Putamen (tissue), 1 donor: Measurements from ENCODE around the gene ABCD4.

Experiments used
- DNase-seq: peaks from one replicate; pipeline ENCODE4 v3.0.0-alpha.2; 2016; ENCODE audit warnings: low spot score

The ABCD4 gene

DNA sequence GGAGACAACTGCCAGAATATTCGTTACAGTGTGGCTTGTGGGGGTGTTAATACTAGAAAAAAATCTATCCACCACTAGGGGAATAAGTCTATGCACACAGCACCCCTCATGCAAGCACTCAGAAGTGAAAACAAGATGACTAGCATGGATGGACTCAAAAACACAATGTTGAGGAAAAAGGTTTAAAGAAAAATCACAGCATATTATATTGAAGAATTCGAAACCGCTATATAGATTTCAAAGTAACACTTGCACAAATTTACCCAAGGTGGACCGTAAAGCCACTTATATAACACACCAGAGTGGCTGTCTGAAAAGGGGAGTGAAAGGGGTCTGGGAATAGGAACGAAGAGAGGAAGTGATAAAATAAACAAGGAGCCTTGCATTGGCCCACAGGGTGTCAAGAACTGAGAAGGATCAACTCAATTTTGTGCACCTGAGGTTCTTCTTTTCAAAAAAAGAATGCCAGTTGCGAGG is 544 bp downstream of the ABCD4 start:
- DNase-seq, result peak; percentile 42

DNA sequence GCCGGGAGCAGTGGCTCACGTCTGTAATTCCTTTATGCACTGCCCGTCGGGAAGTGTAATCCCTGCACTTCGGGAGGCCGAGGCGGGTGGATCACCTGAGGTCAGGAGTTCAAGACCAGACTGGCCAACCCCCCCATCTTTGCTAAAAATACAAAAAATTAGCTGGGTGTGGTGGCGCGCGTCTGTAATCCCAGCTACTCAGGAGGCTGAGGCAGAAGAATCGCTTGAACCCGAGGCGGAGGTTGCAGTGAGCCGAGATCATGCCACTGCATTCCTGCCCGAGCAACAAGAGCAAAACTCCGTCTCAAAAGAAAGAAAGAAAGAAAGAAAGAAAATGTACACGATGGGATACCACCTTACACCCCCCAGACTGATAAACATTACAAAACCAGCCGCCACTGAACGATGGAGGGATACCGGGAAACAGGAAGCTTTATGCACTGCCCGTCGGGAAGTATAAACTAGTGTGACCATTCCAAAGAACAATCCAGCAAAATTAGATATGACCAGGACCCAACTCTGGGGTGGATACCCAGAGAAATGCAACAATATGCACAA is 1.1 kb downstream of the ABCD4 start:
- DNase-seq, result no peak

DNA sequence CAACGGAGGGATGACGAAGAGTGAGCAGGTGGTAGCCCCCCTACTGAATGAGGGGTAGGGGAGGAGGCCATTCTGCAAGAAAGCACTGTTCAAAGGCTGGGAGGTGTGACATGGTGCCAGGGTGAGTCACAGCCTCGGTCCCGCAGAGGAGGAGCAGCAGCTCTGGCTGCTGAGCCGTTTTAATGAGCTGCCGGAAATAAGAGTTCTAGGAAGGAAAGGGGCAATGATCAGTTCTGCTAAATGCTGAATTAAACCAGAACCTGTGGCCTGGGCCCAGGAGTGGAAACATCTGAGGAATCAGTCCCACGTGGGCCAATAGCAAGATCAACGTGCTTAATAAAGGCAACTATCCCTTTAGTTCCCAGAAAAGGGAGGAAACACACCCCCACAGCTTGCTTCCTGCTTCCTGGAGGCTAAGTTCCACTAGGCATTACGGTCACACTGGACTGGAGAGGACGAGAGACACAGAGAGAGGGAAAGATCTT is 3.6 kb downstream of the ABCD4 start:
- peak; percentile 37 for DNase-seq

DNA sequence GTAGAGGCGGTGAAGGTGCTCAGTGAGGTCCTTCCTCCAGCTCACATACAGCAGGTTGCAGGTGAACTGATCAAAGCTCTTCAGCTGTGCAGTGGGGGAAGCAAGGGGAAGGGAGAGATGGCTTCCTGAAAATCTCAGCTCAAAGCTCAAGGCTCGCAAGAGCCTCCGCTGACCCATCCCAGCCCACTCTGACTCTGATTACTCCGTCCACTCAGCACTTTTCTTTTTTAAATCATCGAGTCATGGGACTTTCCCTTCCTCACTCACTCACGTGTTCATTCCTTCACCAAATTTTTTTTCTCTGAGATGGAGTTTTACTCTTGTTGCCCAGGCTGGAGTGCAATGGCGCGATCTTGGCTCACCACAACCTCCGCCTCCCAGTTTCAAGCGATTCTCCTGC is 4.7 kb downstream of the ABCD4 start:
- DNase-seq, result no peak

DNA sequence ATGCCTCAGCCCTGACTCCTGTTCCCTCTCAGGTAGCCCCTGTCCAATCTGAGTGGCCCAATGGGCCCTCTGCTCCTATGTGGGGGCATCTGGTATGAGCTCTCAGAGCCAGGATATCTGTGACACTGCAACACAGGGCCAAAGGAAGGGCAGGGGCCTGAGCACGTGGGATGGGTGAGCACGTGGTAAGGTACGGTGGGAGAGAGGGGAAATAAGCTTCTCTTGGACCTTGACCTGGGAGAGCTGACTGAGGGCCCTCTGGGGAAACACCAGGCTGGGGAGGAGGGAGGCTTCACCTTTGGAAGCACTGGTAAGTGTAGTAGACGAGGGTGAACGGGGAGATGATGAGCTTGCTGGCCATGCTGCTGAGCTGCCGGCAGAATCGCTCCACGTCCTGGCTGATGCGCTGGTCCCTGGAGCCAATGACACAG is 6.7 kb downstream of the ABCD4 start:
- DNase-seq, result no peak

DNA sequence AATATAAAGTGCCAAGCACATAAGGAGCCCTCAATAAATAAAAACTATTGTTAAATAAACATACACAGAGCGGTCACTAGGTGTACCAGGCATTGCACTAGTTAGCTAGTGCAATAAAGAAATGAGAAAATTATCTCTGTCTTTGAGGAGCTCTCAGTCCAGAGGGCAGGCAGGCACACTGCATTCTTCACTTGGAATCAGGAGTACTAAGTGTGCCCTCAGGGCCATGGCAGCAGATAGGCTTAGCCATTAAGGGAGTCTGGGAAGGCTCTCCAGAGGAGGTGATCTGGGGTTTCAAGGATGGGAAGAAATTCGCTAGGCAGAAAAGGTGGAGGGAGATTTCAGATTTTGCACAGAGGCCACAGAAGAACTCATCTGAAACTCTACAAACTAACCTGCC is 9.1 kb downstream of the ABCD4 start:
- no peak for DNase-seq

DNA sequence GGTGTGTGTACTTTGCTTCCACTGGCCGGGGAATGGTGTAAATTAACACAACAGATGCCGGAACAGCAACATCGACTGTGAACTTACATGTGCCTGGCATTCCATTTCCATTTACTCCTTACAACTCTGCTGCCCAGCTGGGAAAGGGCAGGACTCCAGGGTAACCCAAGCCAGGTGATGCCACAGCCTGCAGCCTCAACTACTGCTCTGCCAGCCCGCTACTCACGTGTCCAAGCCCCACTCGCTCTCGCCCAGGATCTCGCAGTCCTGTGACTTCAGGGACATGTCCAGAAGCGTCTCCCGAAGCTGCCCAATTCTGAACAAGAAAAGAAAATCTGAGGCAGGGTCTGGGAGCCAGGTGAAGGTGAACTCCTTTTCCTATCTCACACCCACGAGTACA is 10.7 kb downstream of the ABCD4 start:
- no peak for DNase-seq

DNA sequence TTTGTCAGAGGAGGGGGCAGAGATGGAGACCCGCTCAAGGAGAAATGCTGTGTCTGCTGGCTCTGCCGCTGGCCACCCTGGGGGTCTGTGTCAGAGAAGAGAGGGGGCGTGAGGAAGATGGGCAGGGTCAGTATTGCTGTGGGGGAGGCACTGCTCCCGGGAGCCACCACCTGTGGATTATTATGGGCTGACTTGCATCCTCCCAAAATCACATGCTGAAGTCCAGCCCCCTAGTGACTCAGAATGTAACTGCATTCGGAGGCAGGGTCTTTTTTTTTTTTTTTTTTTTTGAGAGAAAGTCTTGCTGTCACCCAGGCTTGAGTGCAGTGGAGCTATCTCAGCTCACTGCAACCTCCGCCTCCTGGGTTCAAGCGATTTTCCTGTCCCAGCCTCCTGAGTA is 12.3 kb downstream of the ABCD4 start:
- no peak for DNase-seq

DNA sequence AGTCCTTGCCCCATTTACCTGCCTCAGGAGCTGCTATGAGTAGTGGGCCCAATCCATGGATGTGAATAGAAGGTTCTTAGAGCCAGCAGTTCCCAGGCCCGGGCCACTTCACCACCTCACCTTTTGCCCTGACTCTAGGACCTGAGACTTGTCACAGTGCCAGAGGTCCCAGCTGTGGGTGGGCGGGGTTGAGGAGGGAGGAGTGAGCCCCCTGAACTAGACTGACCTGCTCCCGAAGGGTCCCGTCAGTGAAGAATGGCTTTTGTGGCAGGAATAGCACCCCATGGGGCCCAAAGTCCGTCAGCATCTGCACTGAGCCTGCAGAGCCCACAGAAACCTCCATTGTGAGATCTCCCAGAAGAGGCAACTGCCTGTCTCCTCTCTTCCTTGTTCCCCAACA is 12.9 kb downstream of the ABCD4 start:
- DNase-seq, result no peak

DNA sequence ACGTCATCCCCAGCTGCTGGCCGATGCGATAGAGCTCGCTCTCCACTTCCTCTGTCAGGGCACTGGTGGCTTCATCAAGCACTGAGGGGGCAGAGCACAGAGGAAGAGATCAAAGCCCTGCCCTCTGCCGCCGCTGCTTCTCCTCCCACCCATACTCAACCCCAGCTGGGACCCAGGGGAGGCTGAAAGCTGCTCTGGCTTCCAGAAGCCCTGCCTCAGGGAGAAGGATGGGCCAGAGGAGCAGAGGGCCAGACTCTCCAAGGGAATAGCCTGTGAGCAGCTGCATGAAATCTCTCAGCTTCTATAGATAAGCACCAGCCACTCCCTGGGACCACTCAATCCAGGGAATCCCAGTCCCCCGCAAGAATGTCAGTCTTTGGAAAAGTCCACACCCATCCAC is 16.0 kb downstream of the ABCD4 start:
- DNase-seq, result no peak

DNA sequence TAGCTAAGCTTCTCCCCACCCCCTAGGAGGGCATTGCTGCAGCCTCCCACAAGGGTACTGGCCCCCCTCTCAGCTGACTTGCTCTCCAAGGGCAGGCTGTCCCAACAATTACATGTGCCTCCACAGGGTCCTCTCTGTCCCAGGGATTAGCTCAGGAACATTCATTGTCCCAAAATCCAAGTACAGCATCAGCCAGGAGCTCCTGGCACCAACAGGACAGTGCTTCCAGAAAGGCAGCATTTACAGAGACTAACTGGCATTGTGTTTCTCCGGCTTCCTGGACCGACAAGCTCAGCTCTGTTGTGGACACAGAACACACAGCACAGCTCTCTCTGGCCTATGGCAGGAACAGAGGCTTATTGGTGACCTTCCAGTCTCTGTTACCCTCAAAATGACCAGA is 21.7 kb downstream of the ABCD4 start:
- DNase-seq, result no peak

DNA sequence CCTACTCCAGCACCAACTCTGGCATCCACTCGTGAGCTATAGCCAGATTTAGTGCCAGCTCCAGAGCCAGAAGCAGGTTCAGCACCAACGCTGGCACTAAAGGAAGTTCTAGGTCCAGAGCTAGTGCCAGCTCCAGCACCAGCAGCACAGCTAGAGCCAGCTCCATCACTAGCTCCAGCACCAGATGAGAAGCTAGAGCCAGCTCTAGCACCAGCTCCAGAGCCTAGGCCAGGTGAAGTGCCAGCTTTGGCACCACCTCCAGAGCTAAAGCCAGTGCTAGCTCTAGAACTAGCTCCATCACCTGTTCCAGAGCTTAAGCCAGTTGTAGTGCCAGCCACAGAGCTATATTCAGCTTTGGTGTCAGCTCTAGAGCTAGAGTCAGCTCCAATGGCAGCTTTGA is 24.7 kb downstream of the ABCD4 start:
- DNase-seq, result no peak

DNA sequence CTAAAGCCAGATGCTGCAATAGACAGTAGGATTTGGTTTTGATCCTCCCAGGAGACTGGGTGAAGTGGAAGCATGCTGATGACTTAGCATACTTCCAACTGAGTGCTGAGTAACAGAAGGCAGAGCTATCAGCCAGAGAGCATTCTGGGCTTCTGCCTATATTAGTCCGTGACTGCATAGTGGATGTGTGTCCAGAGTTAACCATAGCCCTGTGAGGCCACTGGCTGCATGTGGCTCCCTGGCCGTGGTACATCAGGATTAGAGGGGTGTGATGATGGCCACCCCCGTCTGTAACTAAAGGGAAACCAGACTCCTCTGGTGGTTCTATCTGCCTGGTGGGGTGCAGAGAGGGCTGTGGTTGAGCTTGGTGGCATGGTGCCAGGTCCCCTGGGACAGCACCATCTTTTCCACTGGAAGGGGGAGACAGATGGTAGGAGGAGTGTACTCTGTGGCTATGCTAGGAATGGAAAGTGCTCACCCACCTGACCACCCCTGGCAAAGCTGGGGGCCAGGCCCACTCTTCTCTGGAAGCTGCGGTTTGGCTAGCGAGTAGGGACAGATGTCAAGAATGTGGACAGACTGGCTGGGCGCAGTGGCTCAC is 27.4 kb downstream of the ABCD4 start:
- no peak for DNase-seq

DNA sequence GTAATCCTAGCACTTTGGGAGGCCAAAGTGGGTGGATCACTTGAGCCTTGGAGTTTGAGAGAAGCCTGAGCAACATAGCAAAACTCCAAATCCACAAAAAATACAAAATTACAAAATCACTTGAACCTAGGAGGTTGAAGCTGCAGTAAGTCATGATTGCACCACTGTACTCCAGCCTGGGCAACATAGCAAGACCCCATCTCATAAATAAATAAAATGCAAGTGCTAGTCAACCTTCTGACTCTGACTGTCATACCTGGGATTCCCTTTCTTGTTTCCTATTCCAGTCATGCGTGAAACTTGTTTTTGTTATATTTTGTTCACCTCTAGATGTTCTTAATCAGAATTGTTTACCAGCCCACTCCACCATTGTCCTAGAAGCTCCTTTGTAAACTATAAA is 31.4 kb downstream of the ABCD4 start:
- no peak for DNase-seq

DNA sequence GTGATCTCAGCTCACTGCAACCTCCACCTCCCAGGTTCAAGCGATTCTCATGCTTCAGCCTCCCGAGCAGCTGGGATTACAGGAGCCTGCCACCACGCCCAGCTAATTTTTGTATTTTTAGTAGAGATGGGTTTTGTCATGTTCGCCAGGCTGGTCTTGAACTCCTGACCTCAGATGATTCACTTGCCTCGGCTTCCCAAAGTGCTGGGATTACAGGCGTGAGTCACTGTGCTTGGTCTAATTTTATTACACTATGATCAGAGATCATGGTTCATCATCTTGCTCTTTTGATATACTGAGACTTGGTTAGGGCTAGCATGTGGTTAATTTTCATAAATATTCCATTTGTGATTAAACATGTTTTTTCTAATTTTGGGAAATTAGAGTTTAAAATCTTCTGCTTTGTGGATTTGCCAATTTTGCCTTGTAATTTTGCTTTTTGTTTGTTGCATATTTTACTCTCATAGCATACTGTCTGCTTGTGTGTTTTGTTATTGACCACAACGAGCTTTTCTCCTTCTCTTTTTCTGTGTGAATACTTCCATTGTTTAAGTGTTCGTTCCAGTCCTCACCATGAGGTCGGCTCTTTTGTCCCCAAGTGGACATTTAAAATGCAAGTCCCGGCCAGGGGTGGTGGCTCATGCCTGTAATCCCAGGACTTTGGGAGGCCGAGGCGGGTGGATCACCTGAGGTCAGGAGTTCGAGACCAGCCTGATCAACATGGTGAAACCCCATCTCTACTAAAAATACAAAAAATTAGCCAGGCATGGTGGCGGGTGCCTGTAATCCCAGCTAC is 32.2 kb downstream of the ABCD4 start:
- DNase-seq, result peak; percentile 78

DNA sequence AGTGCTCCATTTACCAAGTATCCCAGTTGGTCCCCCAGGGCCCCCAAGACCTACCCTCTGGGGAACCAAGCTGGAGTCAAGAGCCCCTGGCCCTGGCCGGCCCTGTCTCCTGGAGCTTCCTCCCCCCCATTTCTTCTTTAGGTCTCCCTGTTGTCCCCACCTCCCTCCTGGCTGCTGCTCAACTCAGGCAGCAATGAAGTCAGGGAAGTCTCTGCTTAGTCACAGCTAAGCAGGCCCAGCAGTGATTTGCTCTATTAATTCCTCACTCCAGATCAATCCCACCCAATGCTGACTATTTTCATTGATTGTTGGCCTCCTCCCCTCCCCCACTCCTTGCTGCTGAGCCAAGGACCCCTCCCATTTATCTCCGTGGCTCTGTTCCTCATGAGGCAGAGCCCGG is 35.1 kb downstream of the ABCD4 start:
- no peak for DNase-seq

DNA sequence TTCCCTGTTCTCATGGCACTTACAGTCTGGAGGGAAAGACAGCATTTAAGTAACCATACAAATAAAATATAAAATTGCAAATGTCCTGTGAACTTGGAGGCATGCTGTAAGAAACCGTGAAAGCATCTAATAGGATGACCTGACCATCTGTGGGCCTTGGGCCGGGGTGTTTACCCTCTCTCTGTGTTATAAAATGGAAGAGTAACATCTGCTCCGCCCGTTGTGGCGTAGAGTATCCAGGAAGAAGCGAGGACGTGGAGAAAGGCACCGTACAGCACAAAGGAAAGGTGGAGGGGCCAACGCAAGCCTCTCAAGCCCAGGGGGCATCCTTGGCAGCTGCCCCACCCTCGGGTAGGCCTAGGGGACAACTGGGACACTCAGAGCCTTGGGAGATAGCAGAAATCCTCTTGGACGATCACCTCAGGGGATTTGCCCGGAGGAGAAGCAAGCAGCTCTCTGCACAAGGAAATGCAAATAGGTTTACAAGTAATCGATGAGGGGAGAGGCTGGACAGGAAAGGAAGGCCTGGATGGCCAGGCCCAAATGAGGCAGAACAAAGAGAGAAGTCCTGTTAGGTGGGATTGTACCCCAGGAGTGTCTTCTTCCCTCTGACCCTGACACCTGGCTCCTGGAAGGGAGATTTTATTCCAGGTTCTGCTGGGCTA is 37.3 kb downstream of the ABCD4 start:
- DNase-seq, result no peak

DNA sequence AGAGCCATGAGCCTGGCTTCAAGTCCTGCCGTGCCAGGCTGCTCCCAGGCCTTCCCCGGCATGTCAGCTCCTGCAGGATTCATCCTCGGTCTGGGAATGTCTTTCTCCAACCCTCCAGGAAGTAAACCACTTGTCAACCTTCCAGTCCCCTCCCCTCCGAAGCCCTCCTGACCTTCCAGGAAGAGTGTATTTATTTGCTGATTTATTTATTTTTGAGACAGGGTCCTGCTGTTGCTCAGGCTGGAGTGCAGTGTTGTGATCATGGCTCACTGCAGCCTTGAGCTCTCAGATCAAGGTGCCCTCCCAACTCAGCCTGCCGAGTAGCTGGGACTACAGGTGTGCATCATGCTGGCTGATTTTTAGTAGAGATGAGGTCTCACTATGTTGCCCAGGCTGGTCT is 38.8 kb downstream of the ABCD4 start:
- DNase-seq, result no peak

DNA sequence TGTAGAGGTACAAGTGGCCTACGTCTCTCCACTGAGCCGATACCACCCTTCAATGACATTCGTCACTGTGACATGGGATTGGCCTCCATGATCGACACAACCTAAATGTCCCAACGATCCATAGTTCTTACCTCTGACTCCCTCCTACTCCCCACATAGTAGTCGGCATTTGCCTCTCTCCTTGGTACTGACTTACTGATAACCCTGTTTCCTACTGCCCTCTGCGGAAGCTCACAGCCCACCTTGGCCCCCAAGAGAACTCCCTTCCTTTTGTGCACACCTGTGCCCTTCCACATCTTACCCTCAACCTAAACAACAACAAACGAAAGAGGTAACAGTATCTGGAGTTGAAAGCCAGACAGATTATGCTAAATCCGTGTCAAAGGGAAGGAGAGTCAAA is 39.6 kb downstream of the ABCD4 start:
- DNase-seq, result no peak

DNA sequence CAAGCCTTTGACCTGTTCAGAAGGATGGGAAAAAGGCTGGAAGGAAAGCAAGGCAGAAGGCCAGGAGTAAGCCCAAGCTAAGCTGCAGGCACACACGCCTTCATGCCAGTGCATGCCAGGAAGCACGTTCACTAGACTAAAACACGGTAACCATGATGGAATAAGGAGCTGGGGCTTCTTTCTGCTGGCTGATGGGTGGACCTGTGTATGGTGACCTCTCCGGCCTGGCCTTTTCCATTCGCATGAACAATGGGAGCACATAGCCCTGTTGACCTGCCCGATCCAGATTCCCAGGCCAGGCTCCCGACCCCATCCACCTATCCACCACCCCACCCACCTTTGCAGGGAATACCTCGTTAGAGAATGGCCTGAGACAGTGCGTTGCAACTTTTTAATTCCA is 40.7 kb downstream of the ABCD4 start:
- no peak for DNase-seq

DNA sequence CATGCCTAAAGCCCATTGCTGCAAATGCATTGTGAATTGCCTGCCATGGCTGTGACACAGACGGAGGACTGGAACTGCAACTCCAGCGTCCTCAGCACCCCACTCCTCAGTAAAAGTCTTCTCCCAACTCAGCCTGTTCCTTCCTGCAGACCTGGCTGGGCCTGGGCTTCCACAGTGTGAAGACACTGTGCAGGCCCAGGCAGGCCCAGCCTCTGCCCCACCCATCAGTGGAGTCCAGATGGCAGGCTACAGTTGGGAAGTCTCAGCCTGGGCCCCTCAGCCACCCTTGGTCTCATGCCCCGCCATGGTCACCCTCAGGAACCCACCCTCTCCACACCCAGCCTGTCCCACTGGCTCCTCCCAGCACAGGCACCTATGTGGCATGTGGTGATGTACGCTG is 41.4 kb downstream of the ABCD4 start:
- no peak for DNase-seq

DNA sequence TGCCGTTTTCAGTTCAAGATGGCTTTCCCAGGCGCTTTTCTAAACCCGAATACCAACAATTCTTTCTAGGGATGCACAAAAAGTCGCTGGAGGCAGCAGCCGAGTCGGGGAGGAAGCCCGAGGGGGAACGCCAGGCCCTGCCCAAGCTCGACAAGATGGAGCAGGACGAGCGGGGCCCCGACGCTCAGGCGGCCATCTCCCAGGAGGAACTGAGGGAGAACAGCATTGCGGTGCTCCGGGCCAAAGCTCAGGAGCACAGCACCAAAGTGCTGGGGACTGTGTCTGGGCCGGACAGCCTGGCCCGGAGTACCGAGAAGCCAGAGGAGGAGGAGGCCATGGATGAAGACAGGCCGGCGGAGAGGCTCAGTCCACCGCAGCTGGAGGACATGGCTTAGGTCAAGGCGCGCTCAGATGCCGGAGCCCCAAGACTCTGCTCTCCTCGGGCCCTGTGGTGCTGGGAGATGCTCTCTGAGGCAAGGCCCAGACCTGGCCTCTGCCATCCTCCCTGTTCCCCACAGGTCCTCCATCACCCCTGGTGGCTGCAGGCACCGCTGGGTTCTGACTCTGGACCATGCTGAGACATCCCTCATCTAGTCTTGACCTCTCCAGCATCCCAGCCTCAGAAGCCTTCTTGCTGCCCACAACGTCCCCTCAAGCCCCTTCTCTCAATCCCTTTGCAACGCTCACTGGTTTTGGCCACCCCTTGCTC is 42.1 kb downstream of the ABCD4 start:
- DNase-seq, result no peak
